K562 (cell line): ENCODE measurements around the gene INPP1.

ENCODE experiments used
- NBN ChIP-seq: fragments of 450-650 bp; IDR thresholded peaks from 2 replicates; pipeline ENCODE4 v1.6.1; 2016; ENCODE audit warnings: low read depth, mild to moderate bottlenecking
- ZFP1 ChIP-seq: fragments of 450-650 bp; formaldehyde crosslinking; IDR thresholded peaks from 2 replicates; pipeline ENCODE4 v1.4.0; 2020; ENCODE audit warnings: mild to moderate bottlenecking, mixed read lengths
- TF ChIP-seq, protein P1 (sequence below): sonication (generic); formaldehyde crosslinking; IDR thresholded peaks from 2 replicates; pipeline ENCODE4 v1.8.1; 2023; ENCODE audit warnings: mild to moderate bottlenecking, missing genetic modification reagents, moderate library complexity
- TF ChIP-seq, protein P2 (sequence below): conservative IDR thresholded peaks from 2 replicates; pipeline ENCODE4 v1.6.1; 2011; ENCODE audit warnings: low read depth, mild to moderate bottlenecking, low read length; ENCODE audit not compliant: control insufficient read depth
- TF ChIP-seq, protein P3 (sequence below), 3 experiments: IDR thresholded peaks in 2 of 3; conservative IDR thresholded peaks in 1 of 3; 2 replicates each; pipeline ENCODE4 v1.5.1; 2011 to 2012; ENCODE audit warnings: low read length in 3 of 3, mild to moderate bottlenecking in 3 of 3, control low read depth in 2 of 3, improper control_type of control experiment in 1 of 3, inconsistent platforms in 1 of 3, low read depth in 1 of 3, mixed read lengths in 1 of 3, moderate library complexity in 1 of 3; ENCODE audit not compliant: insufficient read depth in 2 of 3
- TF ChIP-seq, protein P4 (sequence below): fragments of 450-650 bp; IDR thresholded peaks from 2 replicates; pipeline ENCODE4 v1.6.1; 2016; ENCODE audit warnings: missing biosample characterization, missing genetic modification characterization

DNA sequence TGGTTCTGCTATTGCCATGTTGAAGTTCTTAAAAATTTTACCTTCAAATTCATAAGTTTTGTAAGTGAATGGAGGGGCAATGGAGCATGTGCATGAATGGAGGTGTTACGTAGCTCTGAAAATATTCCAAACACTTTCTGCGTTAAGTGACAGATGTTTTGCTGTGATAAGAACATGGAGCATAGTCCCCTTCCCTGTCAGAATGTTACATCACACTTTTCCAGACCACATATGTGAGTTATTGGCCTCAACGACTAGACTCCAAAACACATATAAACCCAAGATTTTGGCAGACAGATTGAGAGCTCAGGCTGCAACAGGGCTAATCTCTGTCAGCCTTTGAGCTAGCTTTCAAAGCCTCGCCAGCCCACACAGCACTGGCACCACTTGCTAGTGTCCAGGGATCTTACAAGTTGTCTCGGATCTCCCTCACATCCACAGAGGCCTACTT is 37.6 kb downstream of the INPP1 start:
- TF ChIP-seq, protein P1, sequence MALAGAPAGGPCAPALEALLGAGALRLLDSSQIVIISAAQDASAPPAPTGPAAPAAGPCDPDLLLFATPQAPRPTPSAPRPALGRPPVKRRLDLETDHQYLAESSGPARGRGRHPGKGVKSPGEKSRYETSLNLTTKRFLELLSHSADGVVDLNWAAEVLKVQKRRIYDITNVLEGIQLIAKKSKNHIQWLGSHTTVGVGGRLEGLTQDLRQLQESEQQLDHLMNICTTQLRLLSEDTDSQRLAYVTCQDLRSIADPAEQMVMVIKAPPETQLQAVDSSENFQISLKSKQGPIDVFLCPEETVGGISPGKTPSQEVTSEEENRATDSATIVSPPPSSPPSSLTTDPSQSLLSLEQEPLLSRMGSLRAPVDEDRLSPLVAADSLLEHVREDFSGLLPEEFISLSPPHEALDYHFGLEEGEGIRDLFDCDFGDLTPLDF (CRISPR knock-in tag) = no peak
- TF ChIP-seq ZFP1 (no peak), NBN (peak; percentile 67; the same call in 1 of the 2 replicates)
- TF ChIP-seq, protein P2, sequence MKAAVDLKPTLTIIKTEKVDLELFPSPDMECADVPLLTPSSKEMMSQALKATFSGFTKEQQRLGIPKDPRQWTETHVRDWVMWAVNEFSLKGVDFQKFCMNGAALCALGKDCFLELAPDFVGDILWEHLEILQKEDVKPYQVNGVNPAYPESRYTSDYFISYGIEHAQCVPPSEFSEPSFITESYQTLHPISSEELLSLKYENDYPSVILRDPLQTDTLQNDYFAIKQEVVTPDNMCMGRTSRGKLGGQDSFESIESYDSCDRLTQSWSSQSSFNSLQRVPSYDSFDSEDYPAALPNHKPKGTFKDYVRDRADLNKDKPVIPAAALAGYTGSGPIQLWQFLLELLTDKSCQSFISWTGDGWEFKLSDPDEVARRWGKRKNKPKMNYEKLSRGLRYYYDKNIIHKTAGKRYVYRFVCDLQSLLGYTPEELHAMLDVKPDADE = no peak
- TF ChIP-seq, protein P3, sequence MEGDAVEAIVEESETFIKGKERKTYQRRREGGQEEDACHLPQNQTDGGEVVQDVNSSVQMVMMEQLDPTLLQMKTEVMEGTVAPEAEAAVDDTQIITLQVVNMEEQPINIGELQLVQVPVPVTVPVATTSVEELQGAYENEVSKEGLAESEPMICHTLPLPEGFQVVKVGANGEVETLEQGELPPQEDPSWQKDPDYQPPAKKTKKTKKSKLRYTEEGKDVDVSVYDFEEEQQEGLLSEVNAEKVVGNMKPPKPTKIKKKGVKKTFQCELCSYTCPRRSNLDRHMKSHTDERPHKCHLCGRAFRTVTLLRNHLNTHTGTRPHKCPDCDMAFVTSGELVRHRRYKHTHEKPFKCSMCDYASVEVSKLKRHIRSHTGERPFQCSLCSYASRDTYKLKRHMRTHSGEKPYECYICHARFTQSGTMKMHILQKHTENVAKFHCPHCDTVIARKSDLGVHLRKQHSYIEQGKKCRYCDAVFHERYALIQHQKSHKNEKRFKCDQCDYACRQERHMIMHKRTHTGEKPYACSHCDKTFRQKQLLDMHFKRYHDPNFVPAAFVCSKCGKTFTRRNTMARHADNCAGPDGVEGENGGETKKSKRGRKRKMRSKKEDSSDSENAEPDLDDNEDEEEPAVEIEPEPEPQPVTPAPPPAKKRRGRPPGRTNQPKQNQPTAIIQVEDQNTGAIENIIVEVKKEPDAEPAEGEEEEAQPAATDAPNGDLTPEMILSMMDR (IDR thresholded peaks at IDR 0.05 in 2 of 3, conservative IDR thresholded peaks at IDR 0.05 in 1 of 3; ENCODE audit: insufficient read depth in 2 of 3, low read depth in 1 of 3, low read length in 3 of 3) = no peak
- TF ChIP-seq, protein P4, sequence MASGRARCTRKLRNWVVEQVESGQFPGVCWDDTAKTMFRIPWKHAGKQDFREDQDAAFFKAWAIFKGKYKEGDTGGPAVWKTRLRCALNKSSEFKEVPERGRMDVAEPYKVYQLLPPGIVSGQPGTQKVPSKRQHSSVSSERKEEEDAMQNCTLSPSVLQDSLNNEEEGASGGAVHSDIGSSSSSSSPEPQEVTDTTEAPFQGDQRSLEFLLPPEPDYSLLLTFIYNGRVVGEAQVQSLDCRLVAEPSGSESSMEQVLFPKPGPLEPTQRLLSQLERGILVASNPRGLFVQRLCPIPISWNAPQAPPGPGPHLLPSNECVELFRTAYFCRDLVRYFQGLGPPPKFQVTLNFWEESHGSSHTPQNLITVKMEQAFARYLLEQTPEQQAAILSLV (tag) = no peak
